GM12878 (cell line): Measurements from ENCODE around the gene TNS4. TPM values are rescaled to one million over a fixed set of nuclear protein-coding genes. Genes with fewer than 3 reads are reported as not detected.

Experiments used
- ATF3 ChIP-seq: IDR thresholded peaks from 2 replicates; pipeline ENCODE4 v1.6.1; 2011; ENCODE audit warnings: low read depth, mild to moderate bottlenecking, low read length, moderate library complexity, borderline replicate concordance; ENCODE audit errors: extremely low read depth
- IRF5 ChIP-seq: fragments of 450-650 bp; IDR thresholded peaks from 2 replicates; pipeline ENCODE4 v1.6.1; 2017; ENCODE audit warnings: borderline replicate concordance
- KAT2A ChIP-seq: conservative IDR thresholded peaks from 2 replicates; pipeline ENCODE4 v1.6.1; 2011; ENCODE audit warnings: low read depth, low read length; ENCODE audit not compliant: control insufficient read depth
- POLR2AphosphoS5 ChIP-seq: IDR thresholded peaks from 2 replicates; pipeline ENCODE4 v1.6.1; 2011; ENCODE audit warnings: mild to moderate bottlenecking, low read length, inconsistent platforms
- SIX5 ChIP-seq: IDR thresholded peaks from 2 replicates; pipeline ENCODE4 v1.6.1; 2011; ENCODE audit warnings: mild to moderate bottlenecking, low read depth, low read length, moderate library complexity; ENCODE audit not compliant: severe bottlenecking
- SP1 ChIP-seq: IDR thresholded peaks from one replicate; pipeline ENCODE4 v1.6.1; 2011; ENCODE audit warnings: low read depth, low read length
- YBX1 ChIP-seq: fragments of 450-650 bp; IDR thresholded peaks from 2 replicates; pipeline ENCODE4 v1.6.1; 2016; ENCODE audit warnings: antibody characterized with exemption
- ZNF687 ChIP-seq: fragments of 450-650 bp; IDR thresholded peaks from 2 replicates; pipeline ENCODE4 v1.6.1; 2017; ENCODE audit warnings: mild to moderate bottlenecking, moderate library complexity
- polyA plus RNA-seq, 11 experiments: library from polyadenylated mRNA; depleted of rRNA in 4 of 11; unstranded in 6 of 11; stranded (reverse) in 5 of 11; fragments of >200 nt; fragmentation: Nextera tagmentation in 4 of 11; fragmentation: Illumina TruSeq in 1 of 11; extraction: Ambion mirVana in 4 of 11; extraction: Trizol in 1 of 11; gene quantifications; 1 replicate in 1 of 11; 2 replicates in 10 of 11; pipeline versions ENCODE4 v1.2.1 to v1.2.3, GENCODE V29; 2011 to 2016; ENCODE audit warnings: inconsistent platforms in 2 of 11, missing spikeins in 2 of 11, low read depth in 1 of 11
- total RNA-seq, 4 experiments: library from RNA; depleted of rRNA in 3 of 4; stranded (reverse); fragments of >200 nt in 3 of 4; fragmentation: Illumina TruSeq in 1 of 4; extraction: Trizol in 1 of 4; gene quantifications; 2 replicates each; pipeline versions ENCODE4 v1.2.1 to v1.2.3, GENCODE V29; 2013 to 2021

The TNS4 gene
- total and polyA plus RNA-seq, 10 of the 15 experiments (the other 5 are each of a cell fraction or from before 2014, with no cell fraction given) = 0.10 to 0.90 (median 0.68) TPM; not detected in 2

GRCh38 chr17:40431231-40431602 lies 70.2 kb downstream of the TNS4 start (continued):
- TF ChIP-seq ZNF687 = no peak
- TF ChIP-seq KAT2A = no peak
- no peak for TF ChIP-seq YBX1
- TF ChIP-seq SIX5 = no peak
- TF ChIP-seq SP1 = no peak
- no peak for TF ChIP-seq POLR2AphosphoS5
- TF ChIP-seq IRF5 = no peak
- TF ChIP-seq ATF3 = no peak
